Measurements from ENCODE around the gene ELAVL3. TPM values are rescaled to one million over a fixed set of nuclear protein-coding genes. Genes with fewer than 3 reads are reported as not detected.

The ELAVL3 gene
- total RNA-seq, 1 donor from 2014 or later, result not detected

DNA sequence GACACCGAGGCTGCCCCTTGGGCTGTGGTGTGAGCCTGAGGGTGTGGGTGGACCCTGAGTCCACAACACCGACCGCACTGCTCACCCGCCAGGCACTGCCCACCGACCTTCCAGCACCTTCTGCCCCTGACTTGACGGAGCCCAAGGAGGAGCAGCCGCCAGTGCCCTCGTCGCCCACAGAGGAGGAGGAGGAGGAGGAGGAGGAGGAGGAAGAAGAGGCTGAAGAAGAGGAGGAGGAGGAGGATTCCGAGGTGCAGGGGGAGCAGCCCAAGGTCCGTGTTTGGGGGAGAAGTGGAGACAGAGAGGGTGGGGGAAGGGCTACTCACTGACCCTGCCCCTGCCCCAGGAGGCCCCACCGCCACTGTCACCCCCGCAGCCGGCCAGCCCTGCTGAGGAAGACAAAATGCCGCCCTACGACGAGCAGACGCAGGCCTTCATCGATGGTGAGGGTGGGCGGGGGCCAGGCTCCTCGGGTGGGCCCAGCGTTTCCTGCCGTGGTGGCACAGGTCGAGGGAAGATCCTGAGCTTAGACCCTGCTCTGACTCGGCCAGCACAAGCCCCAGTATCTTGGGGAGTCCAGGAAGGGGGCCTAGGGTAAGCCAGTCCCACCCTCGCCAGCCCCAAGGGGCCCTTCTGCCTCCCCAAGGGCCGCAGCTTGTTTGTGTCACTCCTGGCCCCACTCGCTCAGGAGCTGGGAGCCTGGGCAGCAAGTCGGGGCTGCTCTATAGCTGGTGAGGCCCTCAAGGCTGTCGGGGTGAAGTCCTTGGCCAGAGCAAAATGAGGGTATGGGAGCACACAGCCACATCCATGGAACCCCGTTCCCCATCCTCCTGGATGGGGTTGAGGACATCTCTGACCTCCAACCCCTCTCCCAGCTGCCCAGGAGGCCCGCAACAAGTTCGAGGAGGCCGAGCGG lies 33.2 kb downstream of the ELAVL3 start:
- Histone ChIP-seq H3K4me1 (no peaks in the 10 kb centered on the region), H3K36me3 (peaks cover 52 to 68% of the 10 kb centered on the region in 2 donors), H3K27ac (no peak overlapping the region), H3K4me3 (no peak overlapping the region), H3K9me3 (no peaks in the 10 kb centered on the region), H3K27me3 (no peaks in the 10 kb centered on the region)
- TF ChIP-seq CTCF (IDR thresholded peaks at IDR 0.05), result no peak
- no peak for DNase-seq (ENCODE audit: low spot score in 2 of 2)
- intact Hi-C loops (cut with DNase I), result no loop called here

GRCh38 chr19:11446652-11447301 lies 34.1 kb downstream of the ELAVL3 start:
- no peaks in the 10 kb centered on the region for H3K4me1 ChIP-seq
- peak; percentile 71 to 88 (median 77) for TF ChIP-seq CTCF (IDR thresholded peaks at IDR 0.05)
- H3K27ac ChIP-seq, result no peak overlapping the region
- H3K36me3 ChIP-seq, result peaks cover 61 to 77% of the 10 kb centered on the region in 2 donors
- H3K9me3 ChIP-seq, result no peaks in the 10 kb centered on the region
- H3K4me3 ChIP-seq, result no peak overlapping the region
- intact Hi-C loops (cut with DNase I), result loop anchor here (1.0 kb wide), 2 partner anchors 153 to 203 kb away; no protein-coding TSS in a partner anchor
- no peak for DNase-seq (ENCODE audit: low spot score in 2 of 2)
- no peaks in the 10 kb centered on the region for H3K27me3 ChIP-seq

DNA sequence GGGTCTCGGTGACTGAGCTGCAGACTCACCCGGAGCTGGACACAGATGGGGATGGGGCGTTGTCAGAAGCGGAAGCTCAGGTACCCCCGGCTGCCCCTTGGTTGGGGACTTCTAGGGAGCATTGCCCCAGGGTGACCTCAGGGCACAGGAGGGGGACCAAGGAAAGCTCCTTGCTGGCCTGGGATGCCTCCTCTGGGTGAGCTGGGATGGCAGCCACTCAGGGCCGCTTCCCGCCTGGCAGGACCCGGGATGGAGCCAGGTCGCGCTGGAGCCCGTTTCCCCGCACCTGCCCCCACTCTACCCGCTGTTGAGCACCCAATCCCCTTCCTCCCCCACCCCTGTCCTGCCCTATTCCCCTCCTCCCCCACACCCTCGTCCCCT lies 34.6 kb downstream of the ELAVL3 start:
- Histone ChIP-seq H3K9me3 (no peaks in the 10 kb centered on the region), H3K36me3 (peaks cover 65 to 82% of the 10 kb centered on the region in 2 donors), H3K27me3 (no peaks in the 10 kb centered on the region), H3K27ac (no peak overlapping the region), H3K4me3 (no peak overlapping the region), H3K4me1 (no peaks in the 10 kb centered on the region)
- intact Hi-C loops (cut with DNase I), result loop anchor here (1.0 kb wide), 2 partner anchors 153 to 203 kb away; no protein-coding TSS in a partner anchor
- DNase-seq (ENCODE audit: low spot score in 2 of 2), result no peak
- TF ChIP-seq CTCF (IDR thresholded peaks at IDR 0.05), result no peak

- H3K9me3 ChIP-seq, result no peaks in the 10 kb centered on the region
- intact Hi-C loops (cut with DNase I), result no loop called here
- no peaks in the 10 kb centered on the region for H3K27me3 ChIP-seq
- DNase-seq (ENCODE audit: low spot score in 2 of 2), result no peak
- H3K36me3 ChIP-seq, result peaks cover 69 to 93% of the 10 kb centered on the region in 2 donors
- H3K4me3 ChIP-seq, result no peak overlapping the region
- no peak for TF ChIP-seq CTCF (IDR thresholded peaks at IDR 0.05)
- no peak overlapping the region for H3K27ac ChIP-seq
- no peaks in the 10 kb centered on the region for H3K4me1 ChIP-seq
Observed at GRCh38 chr19:11445141-11445540, 35.7 kb downstream of the ELAVL3 start.

- Histone ChIP-seq H3K4me1 (no peaks in the 10 kb centered on the region), H3K27me3 (no peaks in the 10 kb centered on the region), H3K9me3 (no peaks in the 10 kb centered on the region), H3K36me3 (peaks cover 69 to 91% of the 10 kb centered on the region in 2 donors), H3K4me3 (no peak overlapping the region), H3K27ac (no peak overlapping the region)
- intact Hi-C loops (cut with DNase I), result no loop called here
- no peak for DNase-seq (ENCODE audit: low spot score in 2 of 2)
- no peak for TF ChIP-seq CTCF (IDR thresholded peaks at IDR 0.05)
Observed at GRCh38 chr19:11444059-11444458, 36.8 kb downstream of the ELAVL3 start.

Measured in ascending aorta (tissue), 2 donors.